CD4-positive, alpha-beta memory T cell (primary cell): ENCODE measurements around the gene ULK4. TPM values are rescaled to one million over a fixed set of nuclear protein-coding genes. Genes with fewer than 3 reads are reported as not detected.

Source experiments
- CTCF ChIA-PET: fragments of 350-600 bp; sonication (Branson Sonifier 250); formaldehyde crosslinking; loops from one replicate; lab custom pipeline; 2021; ENCODE audit warnings: inconsistent platforms; ENCODE audit not compliant: partially characterized antibody; lab: Charles Lee
- POLR2A ChIA-PET: fragments of 350-600 bp; sonication (Branson Sonifier 250); formaldehyde crosslinking; loops from one replicate; lab custom pipeline; 2021; ENCODE audit not compliant: partially characterized antibody; lab: Charles Lee
- DNase-seq, 5 donors: peaks; one replicate each; pipeline versions ENCODE4 v3.0.0 to v3.0.0-alpha.2; 2020 to 2022; ENCODE audit warnings: mixed read lengths in 1 of 5
- H3K27ac ChIP-seq: one replicate; pipeline ENCODE4 v1.7.0; 2013; ENCODE audit warnings: low read depth, low read length
- H3K27me3 ChIP-seq: 2 replicates; pipeline ENCODE4 v1.7.0; 2013; ENCODE audit warnings: mild to moderate bottlenecking, low read length, moderate library complexity; ENCODE audit not compliant: insufficient read depth
- H3K36me3 ChIP-seq: 2 replicates; pipeline ENCODE4 v1.7.0; 2013; ENCODE audit warnings: mild to moderate bottlenecking, low read length, moderate library complexity; ENCODE audit not compliant: insufficient read depth
- H3K4me1 ChIP-seq: 2 replicates; pipeline ENCODE4 v1.7.0; 2013; ENCODE audit warnings: mild to moderate bottlenecking, low read length, moderate library complexity; ENCODE audit not compliant: insufficient read depth
- H3K4me3 ChIP-seq, 2 donors: one replicate each; pipeline ENCODE4 v1.7.0; 2013; ENCODE audit warnings: low read length in 2 of 2, mild to moderate bottlenecking in 1 of 2
- H3K9me3 ChIP-seq, 2 donors: one replicate each; pipeline ENCODE4 v1.7.0; 2013; ENCODE audit warnings: low read length in 2 of 2, control low read depth in 1 of 2; ENCODE audit not compliant: control insufficient read depth in 1 of 2
- H3K27ac Mint-ChIP-seq, 7 donors: one replicate each; pipeline ENCODE4 v1.8.0; 2020 to 2021; ENCODE audit warnings: mixed read lengths in 7 of 7, mild to moderate bottlenecking in 6 of 7, inconsistent platforms in 3 of 7, moderate library complexity in 3 of 7
- H3K27me3 Mint-ChIP-seq, 2 donors: one replicate each; pipeline ENCODE4 v1.8.0; 2020 to 2021; ENCODE audit warnings: mixed read lengths in 2 of 2
- H3K36me3 Mint-ChIP-seq, 2 donors: one replicate each; pipeline ENCODE4 v1.8.0; 2020 to 2021; ENCODE audit warnings: mixed read lengths in 2 of 2, inconsistent platforms in 1 of 2, mild to moderate bottlenecking in 1 of 2
- H3K4me1 Mint-ChIP-seq, 4 donors: one replicate each; pipeline ENCODE4 v1.8.0; 2020 to 2021; ENCODE audit warnings: mixed read lengths in 4 of 4, mild to moderate bottlenecking in 1 of 4
- H3K4me3 Mint-ChIP-seq, 8 donors: one replicate each; pipeline ENCODE4 v1.8.0; 2020 to 2021; ENCODE audit warnings: mixed read lengths in 8 of 8, mild to moderate bottlenecking in 7 of 8, moderate library complexity in 6 of 8, inconsistent platforms in 3 of 8
- H3K9me3 Mint-ChIP-seq, 8 donors: one replicate each; pipeline ENCODE4 v1.8.0; 2020 to 2021; ENCODE audit warnings: mixed read lengths in 8 of 8, mild to moderate bottlenecking in 5 of 8, inconsistent platforms in 3 of 8, moderate library complexity in 1 of 8
- intact Hi-C: fragments of 100-400 bp; cut with micrococcal nuclease; formaldehyde crosslinking; loops from one replicate; pipeline ENCODE4 v1.15.1; 2023
- polyA plus RNA-seq, 2 donors: library from polyadenylated mRNA; unstranded; fragments of 300-500 nt; fragmentation: Illumina TruSeq; gene quantifications; one replicate each; pipeline ENCODE4 v1.2.3, GENCODE V29; 2021
- total RNA-seq, 2 experiments: library from RNA; stranded (reverse); gene quantifications; one replicate each; pipeline ENCODE4 v1.2.3, GENCODE V29; 2021

The ULK4 gene
- total and polyA plus RNA-seq, 4 experiments from 2014 or later: 6.3 to 29.1 (median 19.2) TPM

DNA sequence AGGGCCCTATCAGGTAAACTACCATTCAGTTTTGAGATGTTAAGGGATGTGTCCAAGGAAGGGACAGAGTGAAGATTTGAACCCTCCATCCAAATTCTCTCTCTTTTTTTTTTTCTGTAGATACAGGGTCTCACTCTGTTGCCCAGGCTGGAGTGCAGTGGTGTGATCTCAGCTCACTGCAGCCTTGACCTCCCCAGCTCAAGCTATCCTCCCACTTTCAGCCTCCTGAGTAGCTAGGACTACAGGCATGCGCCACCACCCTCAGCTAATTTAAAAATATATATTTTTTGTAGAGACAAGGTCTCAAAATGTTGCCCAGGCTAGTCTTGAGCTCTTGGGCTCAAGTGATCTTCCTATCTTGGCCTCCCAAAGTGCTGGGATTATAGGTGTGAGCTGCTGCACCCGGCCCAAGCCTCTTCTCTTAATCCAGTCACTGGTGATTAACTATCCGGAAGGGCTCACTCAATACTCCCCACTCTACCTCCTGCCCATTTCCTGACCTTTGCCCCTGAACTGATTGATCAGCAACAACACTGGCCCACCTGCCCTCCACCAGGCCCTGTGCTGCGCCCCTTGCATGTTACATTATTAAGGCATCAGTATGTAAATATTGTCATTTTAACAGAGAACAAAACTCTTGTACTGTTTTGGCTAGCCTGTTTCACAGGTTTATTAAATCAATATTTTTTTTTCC is 597.9 kb downstream of the ULK4 start:
- ChIA-PET CTCF (no interaction called here), POLR2A (no interaction called here)
- no peaks in the 10 kb centered on the region for H3K9me3 ChIP-seq
- H3K36me3 ChIP-seq: no peaks in the 10 kb centered on the region
- Mint-ChIP-seq H3K27ac (no peak overlapping the region), H3K4me3 (no peak overlapping the region), H3K27me3 (no peaks in the 10 kb centered on the region), H3K36me3 (peaks cover 3 to 14% of the 10 kb centered on the region in 2 donors), H3K4me1 (peaks cover 0 to 1% (median 0%) of the 10 kb centered on the region in 4 donors), H3K9me3 (peaks cover 0 to 4% (median 0%) of the 10 kb centered on the region in 8 donors)
- no peak for DNase-seq
- H3K27me3 ChIP-seq: no peaks in the 10 kb centered on the region
- H3K27ac ChIP-seq: no peak overlapping the region
- intact Hi-C loops: no loop called here
- no peak overlapping the region for H3K4me3 ChIP-seq
- no peaks in the 10 kb centered on the region for H3K4me1 ChIP-seq

DNA sequence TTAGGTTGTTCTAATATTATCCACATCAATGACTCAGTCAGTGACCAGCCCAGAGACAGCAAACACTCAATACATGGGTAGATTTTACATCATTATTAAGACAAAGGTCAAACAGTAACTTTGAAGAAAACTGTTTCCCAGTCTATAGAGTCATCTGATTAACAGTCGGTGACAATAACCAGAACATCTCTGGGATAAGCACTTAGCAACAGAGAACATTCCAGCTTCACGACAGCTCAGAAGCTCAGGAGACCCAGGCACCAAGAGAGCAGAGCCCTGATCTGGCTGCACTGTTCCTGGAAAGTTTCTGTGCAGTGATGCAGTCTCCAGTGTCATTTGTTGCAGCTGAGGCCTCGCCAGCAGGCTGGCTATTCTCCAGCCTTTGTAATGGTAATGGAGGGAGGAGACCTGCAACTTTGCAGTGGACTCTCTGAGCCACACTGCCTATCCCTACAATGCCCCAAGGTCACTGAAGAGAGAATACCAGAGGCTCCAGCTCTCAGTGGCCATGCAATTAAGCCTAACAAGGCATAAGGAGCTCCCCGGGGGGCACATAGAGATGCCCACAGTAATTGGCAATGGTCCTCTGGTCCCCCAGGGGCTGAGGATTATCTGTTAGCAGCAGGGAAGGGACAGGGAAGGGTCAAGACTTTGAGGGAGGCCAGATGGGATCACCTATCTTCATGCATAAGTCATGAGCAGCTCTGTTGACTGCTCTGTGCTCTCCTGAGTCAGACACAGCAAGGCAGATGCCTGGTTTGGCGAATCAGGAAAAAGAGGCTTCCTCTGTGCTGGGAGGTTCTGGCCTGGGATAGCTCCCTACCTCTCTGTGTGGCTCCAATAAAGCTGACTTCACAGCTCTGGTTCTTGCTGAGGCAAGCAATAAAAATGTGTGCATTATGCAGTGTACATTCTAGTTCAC is 599.0 kb downstream of the ULK4 start:
- Histone ChIP-seq H3K9me3 (no peaks in the 10 kb centered on the region), H3K27me3 (no peaks in the 10 kb centered on the region), H3K4me3 (no peak overlapping the region), H3K27ac (no peak overlapping the region), H3K4me1 (no peaks in the 10 kb centered on the region), H3K36me3 (no peaks in the 10 kb centered on the region)
- ChIA-PET POLR2A (no interaction called here), CTCF (no interaction called here)
- peaks cover 3 to 21% of the 10 kb centered on the region in 2 donors for H3K36me3 Mint-ChIP-seq
- no peaks in the 10 kb centered on the region for H3K27me3 Mint-ChIP-seq
- intact Hi-C loops: no loop called here
- H3K4me1 Mint-ChIP-seq: no peaks in the 10 kb centered on the region
- H3K4me3 Mint-ChIP-seq: no peak overlapping the region
- no peak for DNase-seq
- peaks cover 0 to 3% (median 0%) of the 10 kb centered on the region in 8 donors for H3K9me3 Mint-ChIP-seq
- no peak overlapping the region for H3K27ac Mint-ChIP-seq

DNA sequence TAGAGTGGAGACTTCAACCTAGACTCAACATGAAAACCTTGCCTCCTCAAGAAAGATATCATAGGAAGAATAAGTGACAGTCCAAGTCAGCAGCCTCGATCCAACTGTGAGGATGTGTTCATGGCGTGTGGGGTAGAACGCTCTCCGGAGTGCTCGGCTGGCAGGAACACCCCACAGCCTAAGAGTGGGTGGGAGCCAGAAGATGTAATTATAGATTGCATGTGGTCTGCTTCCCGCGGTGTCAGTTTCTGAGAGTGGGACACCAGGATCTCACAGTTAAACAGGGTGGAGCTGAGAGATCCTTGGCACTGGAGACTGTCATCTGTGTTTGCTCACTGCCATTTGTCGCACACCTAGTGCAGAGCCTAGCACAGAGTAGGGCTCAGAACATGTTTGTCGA is 604.6 kb downstream of the ULK4 start:
- no peak for DNase-seq
- POLR2A ChIA-PET: no interaction called here
- intact Hi-C loops: no loop called here
- Histone ChIP-seq H3K4me3 (no peak overlapping the region), H3K4me1 (no peaks in the 10 kb centered on the region), H3K27me3 (no peaks in the 10 kb centered on the region), H3K36me3 (no peaks in the 10 kb centered on the region), H3K9me3 (no peaks in the 10 kb centered on the region), H3K27ac (no peak overlapping the region)
- peaks cover 3 to 24% of the 10 kb centered on the region in 2 donors for H3K36me3 Mint-ChIP-seq
- no peak overlapping the region for H3K27ac Mint-ChIP-seq
- no peaks in the 10 kb centered on the region for H3K27me3 Mint-ChIP-seq
- H3K4me1 Mint-ChIP-seq: no peaks in the 10 kb centered on the region
- no peak overlapping the region for H3K4me3 Mint-ChIP-seq
- H3K9me3 Mint-ChIP-seq: peaks cover 0 to 4% (median 0%) of the 10 kb centered on the region in 8 donors
- CTCF ChIA-PET: no interaction called here

DNA sequence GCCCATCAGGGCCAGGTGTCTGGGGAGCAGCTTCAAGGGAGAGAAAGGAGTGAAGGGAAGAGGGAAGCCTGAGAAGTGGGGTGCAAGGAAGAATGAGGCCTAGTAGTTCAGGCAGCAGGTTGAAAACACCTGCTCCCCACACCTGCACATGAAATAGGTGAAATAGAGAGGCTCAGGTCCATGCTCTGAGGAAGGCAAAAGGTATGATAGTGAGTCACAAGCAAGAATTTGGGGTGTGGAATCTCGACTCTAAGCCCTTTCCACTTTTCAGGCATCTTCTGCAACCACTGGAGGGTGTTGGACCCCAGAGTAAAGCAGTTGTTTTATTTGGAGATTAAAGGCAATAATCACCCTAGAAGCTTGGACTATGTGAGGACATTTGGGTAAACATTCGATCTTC is 605.1 kb downstream of the ULK4 start:
- Mint-ChIP-seq H3K9me3 (peaks cover 0 to 4% (median 0%) of the 10 kb centered on the region in 8 donors), H3K36me3 (peaks cover 3 to 24% of the 10 kb centered on the region in 2 donors), H3K4me1 (no peaks in the 10 kb centered on the region), H3K27ac (no peak overlapping the region), H3K27me3 (no peaks in the 10 kb centered on the region), H3K4me3 (no peak overlapping the region)
- H3K4me1 ChIP-seq: no peaks in the 10 kb centered on the region
- ChIA-PET CTCF (no interaction called here), POLR2A (no interaction called here)
- H3K36me3 ChIP-seq: no peaks in the 10 kb centered on the region
- intact Hi-C loops: no loop called here
- no peaks in the 10 kb centered on the region for H3K9me3 ChIP-seq
- DNase-seq: no peak
- no peak overlapping the region for H3K4me3 ChIP-seq
- no peak overlapping the region for H3K27ac ChIP-seq
- no peaks in the 10 kb centered on the region for H3K27me3 ChIP-seq

DNA sequence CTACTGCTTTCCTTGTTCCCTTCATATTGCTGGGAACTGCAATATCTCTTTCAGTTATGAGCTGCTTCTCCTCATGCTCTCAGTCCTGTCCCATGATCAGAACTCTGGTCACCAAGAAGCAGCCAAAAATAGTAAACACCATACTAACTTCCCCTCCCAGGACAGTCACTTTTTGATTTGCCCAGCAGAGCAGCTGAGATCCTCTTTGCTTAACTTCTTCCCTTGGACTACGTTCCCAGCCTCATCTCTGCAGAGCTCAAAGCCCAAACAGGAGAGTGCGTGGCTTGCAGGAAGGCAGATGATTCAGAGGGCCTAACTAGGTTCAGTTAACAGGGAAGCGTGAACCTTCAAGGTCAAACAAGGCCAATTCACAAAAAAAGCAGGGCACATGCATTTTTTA is 609.4 kb downstream of the ULK4 start:
- Mint-ChIP-seq H3K27me3 (no peaks in the 10 kb centered on the region), H3K36me3 (peaks cover 0 to 3% of the 10 kb centered on the region in 2 donors), H3K4me3 (no peak overlapping the region), H3K27ac (peak overlapping the region in 2 of 7 donors; percentile 2 to 29), H3K9me3 (peaks cover 0 to 4% (median 0%) of the 10 kb centered on the region in 8 donors), H3K4me1 (no peaks in the 10 kb centered on the region)
- peak in 1 of 5 donors; percentile 35 for DNase-seq
- ChIA-PET CTCF (interaction anchor here (0.6 to 2.5 kb wide), 3 partner anchors 10 to 58 kb away, joined by 3 to 5 read pairs (median 5); no protein-coding TSS in a partner anchor), POLR2A (no interaction called here)
- Histone ChIP-seq H3K4me3 (no peak overlapping the region), H3K9me3 (no peaks in the 10 kb centered on the region), H3K36me3 (no peaks in the 10 kb centered on the region), H3K27me3 (no peaks in the 10 kb centered on the region), H3K27ac (no peak overlapping the region), H3K4me1 (no peaks in the 10 kb centered on the region)
- intact Hi-C loops: no loop called here

DNA sequence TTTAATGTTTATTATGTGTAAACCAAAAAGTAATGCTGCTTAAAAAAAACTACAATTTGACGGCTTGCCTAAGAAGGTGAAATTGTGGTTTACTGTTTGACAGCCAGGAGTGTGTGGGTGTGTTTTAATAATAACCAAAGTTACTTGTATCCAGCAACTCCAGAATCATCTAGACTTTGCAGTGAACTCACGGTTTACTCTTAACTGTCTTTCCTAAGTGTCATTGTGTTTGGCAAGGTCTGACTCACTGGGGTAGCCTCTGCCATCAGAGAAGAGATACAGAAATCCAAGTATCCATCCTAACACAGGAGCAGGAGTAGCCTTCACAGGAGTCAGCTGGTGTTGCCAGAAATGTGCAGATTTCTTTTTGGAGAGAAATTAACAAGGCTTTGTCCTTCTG is 611.5 kb downstream of the ULK4 start:
- H3K36me3 ChIP-seq: no peaks in the 10 kb centered on the region
- intact Hi-C loops: no loop called here
- no peaks in the 10 kb centered on the region for H3K27me3 Mint-ChIP-seq
- no peaks in the 10 kb centered on the region for H3K4me1 Mint-ChIP-seq
- H3K9me3 Mint-ChIP-seq: peaks cover 0 to 9% (median 1%) of the 10 kb centered on the region in 8 donors
- ChIA-PET POLR2A (no interaction called here), CTCF (interaction anchor here (2.5 kb wide), 1 partner anchor 14 kb away, joined by 5 read pairs; no protein-coding TSS in a partner anchor)
- H3K9me3 ChIP-seq: no peaks in the 10 kb centered on the region
- H3K27ac ChIP-seq: no peak overlapping the region
- H3K4me1 ChIP-seq: no peaks in the 10 kb centered on the region
- H3K4me3 Mint-ChIP-seq: no peak overlapping the region
- peaks cover 3 to 4% of the 10 kb centered on the region in 2 donors for H3K36me3 Mint-ChIP-seq
- H3K4me3 ChIP-seq: no peak overlapping the region
- H3K27me3 ChIP-seq: no peaks in the 10 kb centered on the region
- DNase-seq: no peak
- no peak overlapping the region for H3K27ac Mint-ChIP-seq

DNA sequence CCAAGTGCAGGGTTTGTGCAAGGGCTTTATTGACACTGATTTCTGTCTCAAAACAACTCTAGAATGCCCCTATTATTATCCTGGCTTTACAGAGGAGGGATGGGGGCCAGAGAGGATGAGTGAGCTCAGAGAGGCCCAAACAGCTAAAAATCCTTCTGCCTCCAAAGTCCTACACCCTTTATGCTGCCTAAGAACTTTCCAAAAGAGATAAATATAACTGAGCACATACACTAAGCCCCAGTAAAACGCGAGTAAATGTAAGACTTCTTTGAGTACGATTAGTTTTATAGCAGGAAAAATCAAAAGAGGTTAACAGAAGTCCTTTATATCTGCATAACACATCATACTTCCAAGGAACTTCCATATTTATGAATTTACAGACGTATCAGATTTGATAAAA is 613.5 kb downstream of the ULK4 start:
- H3K4me1 Mint-ChIP-seq: no peaks in the 10 kb centered on the region
- Histone ChIP-seq H3K4me3 (no peak overlapping the region), H3K4me1 (no peaks in the 10 kb centered on the region), H3K9me3 (no peaks in the 10 kb centered on the region), H3K27ac (no peak overlapping the region), H3K36me3 (no peaks in the 10 kb centered on the region), H3K27me3 (no peaks in the 10 kb centered on the region)
- peaks cover 0 to 25% (median 9%) of the 10 kb centered on the region in 8 donors for H3K9me3 Mint-ChIP-seq
- no peaks in the 10 kb centered on the region for H3K27me3 Mint-ChIP-seq
- DNase-seq: no peak
- peaks cover 3 to 5% of the 10 kb centered on the region in 2 donors for H3K36me3 Mint-ChIP-seq
- intact Hi-C loops: no loop called here
- CTCF ChIA-PET: no interaction called here
- POLR2A ChIA-PET: no interaction called here
- H3K27ac Mint-ChIP-seq: no peak overlapping the region
- no peak overlapping the region for H3K4me3 Mint-ChIP-seq
